Right lung (tissue), 5 donors: Measurements from ENCODE around the gene WNT6. TPM values are rescaled to one million over a fixed set of nuclear protein-coding genes. Genes with fewer than 3 reads are reported as not detected.

Experiments used
- DNase-seq, 2 donors: peaks; one replicate each; pipeline ENCODE4 v3.0.0-alpha.2; 2013
- polyA plus RNA-seq, 5 donors: library from polyadenylated mRNA; unstranded; fragments of 120-200 nt; gene quantifications; one replicate each; pipeline versions ENCODE4 v1.2.1 to v1.2.3, GENCODE V29; 2013; ENCODE audit warnings: inconsistent platforms in 1 of 5, low replicate concordance in 1 of 5; ENCODE audit not compliant: insufficient read length in 5 of 5, insufficient read depth in 1 of 5

The WNT6 gene
- polyA plus RNA-seq, 5 donors, result 0.10 TPM; not detected in 4

DNA sequence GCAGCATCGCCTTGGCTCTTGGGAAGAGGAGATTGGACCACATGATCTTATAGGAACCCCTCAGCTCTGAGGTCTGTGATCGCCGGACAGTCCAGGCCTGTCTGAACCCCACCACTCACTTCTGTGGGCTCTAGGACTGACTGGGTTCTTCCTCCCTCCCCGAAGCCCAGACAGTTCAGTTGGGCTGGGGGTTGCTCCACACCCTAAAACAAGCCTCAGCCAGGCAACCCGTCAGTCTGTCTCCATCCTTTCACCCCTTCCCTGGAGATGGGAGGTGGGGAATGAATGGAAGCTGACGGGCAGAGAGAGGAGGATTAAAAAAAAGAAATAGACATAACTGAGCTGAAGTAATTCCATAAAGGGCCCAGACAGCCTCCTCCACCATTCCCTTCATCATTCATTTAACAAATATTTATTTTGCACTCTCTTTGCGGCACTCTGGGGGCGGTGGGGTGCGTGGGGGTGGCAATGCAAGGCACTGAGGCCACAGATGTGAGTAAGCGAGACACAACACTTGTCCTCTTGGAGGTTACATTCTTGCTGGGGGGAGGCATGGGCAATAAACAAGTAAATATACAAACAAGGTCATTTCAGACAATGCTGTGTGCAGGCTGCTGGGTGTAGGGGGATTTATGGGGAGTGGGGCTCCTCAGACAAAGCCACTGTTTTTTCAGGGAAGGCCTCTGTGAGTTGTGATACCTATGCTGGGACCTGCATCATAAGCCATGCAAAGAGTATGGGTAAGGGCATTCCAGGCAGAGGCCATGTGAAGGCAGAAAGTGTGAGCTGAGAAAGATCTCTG, 33.9 kb downstream of the WNT6 start:
- DNase-seq, result no peak

DNA sequence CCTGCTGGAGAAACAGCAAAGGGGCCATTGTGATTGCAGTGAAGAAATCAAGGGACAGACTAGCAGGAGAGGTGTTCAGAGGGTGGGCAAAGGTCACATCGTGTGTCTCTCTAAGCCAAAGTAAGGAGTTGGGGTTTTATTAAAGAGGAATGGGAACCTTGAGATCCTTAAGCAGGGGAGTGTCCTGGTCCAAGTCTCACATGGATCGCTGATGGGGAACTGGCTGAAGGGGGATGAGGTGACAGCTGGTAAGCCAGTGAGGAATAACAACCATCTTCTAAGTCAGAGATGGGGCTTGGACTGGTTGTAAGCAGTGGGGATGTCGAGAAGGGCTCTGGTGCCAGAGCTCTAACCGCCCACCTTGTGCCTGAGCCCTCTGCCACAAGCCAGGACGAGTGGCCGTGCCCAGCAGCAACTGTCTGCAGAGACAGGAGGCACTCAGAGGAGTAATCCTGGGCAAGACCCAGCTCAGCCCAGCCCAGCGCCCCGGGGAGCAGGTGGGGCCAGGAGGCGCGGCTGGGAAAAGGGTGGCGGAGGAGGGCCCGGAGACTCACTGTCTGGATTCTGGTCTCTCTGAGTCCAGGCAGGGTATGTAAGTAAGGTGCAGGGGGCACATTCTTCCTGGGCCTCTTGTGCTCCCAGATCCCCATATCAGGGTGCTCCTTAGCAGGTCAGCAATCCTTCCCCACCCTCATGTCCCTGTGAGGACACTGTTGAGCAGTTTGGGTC, 34.7 kb downstream of the WNT6 start:
- no peak for DNase-seq

DNA sequence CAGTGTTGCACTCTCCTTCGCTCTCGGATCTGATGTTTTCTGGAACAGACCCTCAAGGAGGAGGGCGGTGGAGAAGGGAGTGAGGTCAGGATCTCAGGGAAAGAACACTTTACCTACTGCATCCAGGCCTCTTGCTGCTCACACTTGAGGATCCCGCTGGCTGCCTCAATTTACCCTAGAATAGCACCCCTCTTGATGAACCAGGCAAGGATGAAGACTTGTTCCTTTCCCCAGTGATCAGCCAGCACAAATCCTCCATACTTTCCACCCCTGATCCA, 35.2 kb downstream of the WNT6 start:
- DNase-seq, result no peak

DNA sequence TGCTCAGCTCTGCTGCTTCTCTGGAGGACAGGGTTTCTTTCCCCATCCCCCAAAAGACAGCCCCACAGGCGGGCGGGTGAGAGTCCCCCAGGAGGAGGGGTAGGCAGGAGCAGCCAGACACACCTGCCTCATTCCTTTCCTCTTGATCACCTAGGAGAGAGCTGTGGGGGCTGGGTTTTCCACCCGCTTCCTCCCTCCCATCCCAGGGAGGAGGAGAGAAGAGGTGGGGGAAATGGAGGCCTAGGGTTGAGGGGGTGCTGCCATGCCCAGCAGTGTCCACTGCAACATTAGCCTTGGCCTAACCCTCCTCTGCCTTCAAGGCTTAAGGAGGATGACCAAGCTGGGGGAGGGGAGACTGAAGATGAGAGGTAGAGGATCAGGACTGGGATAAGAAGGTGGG, 35.7 kb downstream of the WNT6 start:
- DNase-seq, result no peak

DNA sequence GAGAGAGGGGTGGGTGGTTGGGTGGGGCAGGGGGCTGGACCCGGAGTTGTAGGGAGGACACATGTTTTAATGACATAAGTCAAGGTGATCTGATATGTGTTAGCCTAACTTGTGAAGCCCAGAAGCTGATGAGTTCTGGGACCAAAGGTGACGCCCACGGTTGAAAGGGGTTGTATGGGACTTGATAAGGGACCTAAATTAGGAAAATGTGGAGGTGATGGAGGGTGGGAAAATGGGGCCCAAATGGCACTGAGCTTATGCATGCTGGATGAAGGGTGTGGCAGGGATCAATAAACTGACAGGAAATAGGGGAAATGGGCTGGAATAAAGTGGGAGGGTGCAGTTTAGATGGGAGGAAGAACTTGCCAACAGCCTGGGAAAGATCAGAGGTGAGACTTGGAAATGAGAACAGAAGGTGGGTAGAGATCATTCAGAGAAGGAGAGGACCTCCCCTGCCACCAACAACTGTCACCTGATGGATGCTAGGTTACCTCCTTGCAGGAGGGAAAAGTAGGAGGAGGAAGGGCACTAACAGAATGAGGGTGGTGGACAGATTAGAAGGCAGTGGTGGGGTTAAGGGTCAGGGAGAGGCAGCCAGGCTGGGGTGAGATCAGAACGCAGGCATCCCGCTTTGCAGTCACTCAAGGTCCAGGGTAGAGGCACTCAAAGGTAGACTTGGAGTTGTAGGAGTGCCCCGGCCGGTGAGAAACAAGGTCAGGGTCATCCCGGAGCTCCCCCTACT, 36.3 kb downstream of the WNT6 start:
- no peak for DNase-seq

DNA sequence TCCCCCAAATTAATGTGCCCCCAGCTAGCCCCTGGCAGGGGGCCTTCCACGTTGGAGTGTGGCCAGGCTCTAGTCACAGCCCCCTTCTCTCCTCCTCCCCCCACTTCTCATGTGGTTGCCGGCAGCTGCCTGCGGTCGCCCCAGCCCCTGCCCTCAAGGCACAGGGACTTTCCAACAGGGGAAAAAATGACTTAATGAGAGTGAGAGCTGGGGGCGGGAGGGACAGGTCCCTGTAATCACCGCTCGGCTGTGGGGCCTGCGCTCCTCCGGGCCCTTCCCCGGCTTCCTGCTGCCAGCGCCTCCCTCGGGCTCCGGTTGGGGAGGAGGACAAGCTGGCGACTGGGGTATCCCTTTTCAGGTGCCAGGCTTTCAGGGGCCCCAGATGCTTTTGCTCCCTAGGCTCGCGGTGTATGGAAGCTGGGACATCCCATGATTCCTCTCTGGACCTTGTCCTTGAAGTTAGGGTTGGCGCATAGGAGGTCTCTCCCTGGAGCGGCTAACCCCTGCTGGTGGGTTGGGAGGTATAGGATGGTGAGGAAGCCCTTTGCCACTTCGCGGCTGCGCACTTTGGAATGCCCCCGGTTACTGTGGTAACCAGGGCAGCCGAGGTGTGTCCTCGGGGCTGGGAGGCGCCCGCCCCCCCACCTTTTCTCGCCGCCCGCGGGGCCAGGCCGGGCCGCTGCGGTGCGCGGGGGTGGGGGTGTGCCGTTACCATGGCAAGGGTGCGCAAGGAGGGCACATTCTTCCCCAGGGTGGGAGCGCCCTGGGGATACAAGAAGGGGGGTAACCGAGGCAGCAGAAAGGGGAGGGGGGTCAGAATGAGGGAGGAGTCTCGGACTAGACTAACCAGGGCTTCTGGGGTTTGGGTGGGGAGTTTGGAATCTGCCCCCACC, 37.1 kb downstream of the WNT6 start:
- no peak for DNase-seq

DNA sequence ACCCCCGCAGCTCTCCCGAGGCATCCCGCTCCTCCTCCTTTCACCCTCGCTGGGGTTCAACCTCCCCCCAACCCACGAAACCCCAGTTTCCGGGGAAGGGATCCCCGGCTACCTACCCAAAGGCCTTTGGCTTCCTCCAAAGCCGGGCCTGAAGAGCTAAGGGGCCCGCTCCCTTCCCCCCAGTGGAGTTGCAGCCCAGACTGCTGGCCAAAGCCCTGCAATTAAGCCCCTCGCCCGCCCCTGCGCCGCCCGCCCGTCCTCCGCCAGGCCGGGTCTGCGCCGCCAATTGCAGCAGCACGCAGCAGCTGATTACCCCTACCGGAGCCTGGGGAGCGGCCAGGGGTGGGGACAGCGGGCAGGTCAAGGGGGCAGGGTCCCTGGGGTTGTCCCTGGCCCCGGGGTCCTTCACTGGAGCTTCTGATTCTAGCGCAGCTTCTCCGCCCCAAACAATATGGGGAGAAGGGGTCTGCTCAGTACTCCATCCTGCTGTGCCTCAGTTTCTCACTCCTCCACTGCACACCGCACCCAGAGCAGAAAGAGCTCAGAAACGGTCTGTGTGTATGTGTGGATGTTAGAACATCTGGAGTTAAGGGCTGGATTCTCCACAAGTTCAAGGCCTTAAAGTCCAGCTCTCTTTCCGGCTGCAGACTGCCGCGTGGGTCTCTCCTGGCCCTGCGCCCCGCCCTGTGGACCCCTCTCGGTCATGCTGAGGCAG, 37.9 kb downstream of the WNT6 start:
- DNase-seq, result no peak

DNA sequence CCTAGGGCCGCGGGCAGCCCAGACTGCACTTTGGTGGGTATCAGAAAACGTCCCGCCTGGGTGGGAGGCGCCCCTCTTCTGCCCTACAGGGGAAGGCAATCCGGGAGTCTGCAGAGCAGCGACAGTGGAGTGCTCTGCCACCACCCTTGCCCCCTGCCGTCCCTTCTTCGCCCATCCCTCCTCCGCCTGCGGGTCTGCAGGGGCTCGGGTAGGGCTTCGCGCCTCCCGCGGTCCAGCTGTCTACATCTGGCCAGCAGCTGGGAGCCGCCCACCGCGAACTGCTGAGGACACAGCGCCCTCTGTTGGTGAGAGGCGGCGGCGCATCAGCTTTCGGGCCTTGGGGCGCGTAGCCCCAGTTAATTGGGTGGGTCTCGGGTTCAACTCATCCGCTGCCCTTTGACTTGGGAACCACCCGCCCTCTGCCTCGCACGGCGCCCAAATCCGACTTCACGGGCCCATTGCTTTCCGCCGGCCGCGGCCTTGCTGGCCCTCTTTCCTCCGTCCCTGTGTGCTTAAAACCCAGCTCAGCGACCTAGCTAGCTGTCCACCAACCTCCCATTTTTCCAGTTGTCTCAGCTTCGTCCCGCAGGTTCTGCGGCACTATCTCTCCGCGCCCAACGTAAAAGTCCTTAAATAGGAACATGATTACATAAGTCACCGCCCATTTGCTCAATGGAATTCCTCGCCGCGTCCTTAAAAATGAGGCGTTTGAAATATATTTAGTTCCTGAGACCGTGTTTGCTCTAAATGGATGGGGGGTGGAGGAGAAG, 38.7 kb downstream of the WNT6 start:
- peak; percentile 66 to 72 for DNase-seq

DNA sequence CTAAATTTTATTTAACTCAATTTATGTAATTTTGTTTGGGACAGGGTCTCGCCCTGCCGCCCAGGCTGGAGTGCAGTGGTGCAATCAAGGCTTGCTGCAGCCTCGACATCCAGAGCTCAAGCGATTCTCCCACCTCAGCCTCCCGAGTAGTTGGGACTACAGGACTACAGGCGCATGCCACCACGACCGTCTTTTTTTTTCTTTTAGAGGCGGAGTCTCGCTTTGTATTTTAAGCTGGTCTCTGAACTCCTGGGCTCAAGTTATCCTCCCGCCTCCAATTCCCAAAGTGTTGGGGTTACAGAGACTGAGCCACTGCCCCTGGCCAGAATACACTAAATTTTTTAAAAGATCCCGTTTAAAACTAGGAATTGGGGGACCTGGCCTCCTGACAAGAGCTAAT, 39.5 kb downstream of the WNT6 start:
- no peak for DNase-seq

DNA sequence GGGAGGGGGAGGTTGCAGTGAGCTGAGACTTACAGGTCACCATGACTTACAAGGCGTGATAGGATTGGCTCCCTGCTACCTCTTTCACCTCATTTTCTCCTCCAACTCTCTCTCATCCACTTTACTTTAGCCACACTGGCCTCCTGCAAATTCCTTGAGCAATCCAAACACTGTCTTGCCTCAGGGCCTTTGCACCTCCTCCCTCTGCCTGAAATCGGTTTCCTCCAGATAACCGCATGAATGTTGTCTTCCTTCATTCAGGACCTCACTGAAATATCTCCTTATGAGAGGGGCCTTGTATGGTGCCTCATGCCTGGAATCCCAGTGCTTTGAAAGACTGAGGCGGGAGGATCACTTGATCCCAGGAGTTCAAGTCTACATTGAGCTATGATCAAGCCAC, 42.8 kb downstream of the WNT6 start:
- DNase-seq, result no peak

DNA sequence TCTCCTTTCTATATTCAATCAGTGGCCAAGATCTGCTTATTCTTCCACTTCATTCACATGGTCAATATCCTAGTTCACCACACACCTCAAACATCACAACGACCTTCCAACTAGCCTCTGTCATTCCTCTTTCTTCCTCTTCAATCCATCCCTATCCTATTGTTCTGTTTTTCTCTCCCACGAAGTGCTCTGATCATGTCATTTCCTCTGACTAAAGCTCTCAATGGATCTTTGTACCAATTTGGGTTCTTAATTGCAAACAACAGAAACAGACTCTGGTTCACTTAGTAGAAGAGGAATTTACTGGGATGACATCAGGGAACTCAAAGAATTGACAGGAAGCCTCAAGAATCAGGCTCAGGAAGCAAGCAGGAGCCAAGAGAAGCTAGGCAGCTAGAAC, 44.6 kb downstream of the WNT6 start:
- no peak for DNase-seq

DNA sequence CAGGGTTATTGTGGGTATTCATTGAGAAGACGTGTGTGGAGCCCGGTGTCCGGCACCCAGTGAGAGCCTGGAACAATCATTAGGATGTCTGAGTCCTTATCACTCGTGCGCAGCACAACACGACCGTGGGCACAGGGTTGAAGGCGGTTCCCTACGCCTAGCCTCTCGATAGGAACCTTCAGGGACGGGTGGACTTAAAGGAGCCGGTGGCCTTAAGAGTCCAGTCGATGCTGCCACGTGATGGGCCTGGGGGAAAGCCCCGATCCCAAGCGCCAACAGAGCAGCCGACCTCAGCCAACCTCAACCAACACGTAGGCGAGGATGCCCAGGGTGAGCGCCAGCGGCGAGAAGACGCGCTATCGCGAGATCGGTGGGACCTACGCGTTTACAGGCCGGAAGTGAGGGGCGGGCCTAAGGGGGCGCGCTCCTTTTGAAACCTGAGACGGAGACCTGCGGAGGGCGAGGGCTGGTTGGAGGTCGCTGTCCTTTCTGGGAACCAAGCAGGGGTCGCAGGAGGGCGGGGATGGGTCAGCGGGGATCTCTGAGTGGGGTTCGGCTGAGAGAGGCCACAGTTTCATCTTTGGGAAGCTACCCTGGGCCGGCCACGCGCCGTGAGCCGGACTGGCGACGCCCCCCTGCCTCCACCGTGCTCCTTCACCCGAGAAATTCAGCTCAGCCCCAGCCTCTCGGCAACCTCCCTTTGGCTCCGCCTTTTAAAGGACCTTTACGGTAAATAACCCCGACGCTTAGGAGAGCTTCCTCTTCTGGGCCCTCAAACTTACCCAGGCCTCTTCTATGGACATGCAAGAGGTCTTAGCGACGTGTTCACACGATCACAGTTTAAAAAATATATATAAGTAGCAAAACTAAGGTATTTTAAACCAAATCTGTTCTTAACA, 49.4 kb downstream of the WNT6 start:
- DNase-seq, result peak; percentile 83 to 87

DNA sequence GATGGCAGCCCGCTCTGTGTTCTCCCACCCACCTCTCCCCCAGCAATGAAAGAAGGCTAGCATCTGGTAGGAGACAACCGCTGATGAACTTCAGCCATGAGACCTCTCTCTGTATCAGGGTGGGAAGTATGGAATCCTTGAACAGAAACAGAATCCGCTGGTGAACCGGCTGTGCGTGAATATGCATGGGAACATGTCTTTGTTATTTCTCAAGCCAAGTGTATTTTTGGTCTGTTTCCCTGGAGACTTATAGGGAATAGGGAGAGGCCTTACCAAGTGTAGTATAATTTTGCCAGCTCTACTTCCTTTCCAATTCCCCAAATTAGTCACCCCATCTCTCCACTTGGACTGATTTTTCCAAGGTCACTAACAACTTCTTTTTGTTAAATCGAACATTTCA, 51.1 kb downstream of the WNT6 start:
- no peak for DNase-seq

DNA sequence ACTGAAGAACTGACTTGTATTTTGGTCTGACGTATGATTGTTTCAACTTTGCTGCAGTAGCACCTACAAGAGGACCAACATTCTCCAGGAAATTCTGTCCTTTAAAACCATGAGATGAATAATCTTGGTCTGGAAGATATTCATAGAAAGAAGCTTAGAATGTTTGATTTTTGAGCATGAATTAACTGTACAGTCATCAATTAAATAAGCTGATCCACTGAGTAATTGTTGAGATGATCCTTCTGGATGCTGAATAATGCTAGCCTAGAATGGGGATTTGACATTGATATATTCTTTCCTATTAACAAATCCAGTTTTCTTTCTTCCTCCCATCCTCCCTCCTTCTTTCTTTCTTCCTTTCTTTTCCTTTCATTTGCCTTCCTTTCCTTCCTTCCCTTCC, 60.9 kb downstream of the WNT6 start:
- no peak for DNase-seq

Other genes starting within 250 kb of the WNT6 start
- gene ZNF142, start 200.2 kb upstream of the WNT6 start, polyA plus RNA-seq, result 10 to 100 TPM; 14.2 to 18.9 (median 16.6) TPM
- gene BCS1L, start 200.1 kb upstream of the WNT6 start, polyA plus RNA-seq, result 10 to 100 TPM; 53.6 to 58.4 (median 55.1) TPM
- 10 to 100 TPM; 37.4 to 43.5 (median 42.1) TPM for gene RNF25, start 187.8 kb upstream of the WNT6 start, polyA plus RNA-seq
- gene STK36, start 187.7 kb upstream of the WNT6 start, polyA plus RNA-seq, result 100 to 1,000 TPM in 2 of 5 donors, 10 to 100 TPM in 3; 75.6 to 115 (median 88.2) TPM
- gene TTLL4, start 149.0 kb upstream of the WNT6 start, polyA plus RNA-seq, result 10 to 100 TPM; 31.0 to 48.5 (median 38.9) TPM
- 10 to 100 TPM; 22.7 to 32.0 (median 30.3) TPM for gene CYP27A1, start 77.7 kb upstream of the WNT6 start, polyA plus RNA-seq
- under 1 TPM in 2 of 5 donors, not detected in 3; 0.18 to 0.76 TPM for gene PRKAG3, start 28.0 kb upstream of the WNT6 start, polyA plus RNA-seq
- under 1 TPM in 4 of 5 donors, not detected in 1; 0.15 to 0.36 (median 0.25) TPM for gene WNT10A, start 21.0 kb downstream of the WNT6 start, polyA plus RNA-seq
- under 1 TPM; 0.09 to 0.28 (median 0.18) TPM for gene CDK5R2, start 99.9 kb downstream of the WNT6 start, polyA plus RNA-seq
- not detected for gene FEV, start 125.4 kb downstream of the WNT6 start, polyA plus RNA-seq
- not detected for gene CRYBA2, start 133.6 kb downstream of the WNT6 start, polyA plus RNA-seq
- 1 to 10 TPM in 4 of 5 donors, under 1 TPM in 1; 0.60 to 4.5 (median 3.1) TPM for gene CFAP65, start 181.7 kb downstream of the WNT6 start, polyA plus RNA-seq
- gene IHH, start 201.1 kb downstream of the WNT6 start, polyA plus RNA-seq, result 1 to 10 TPM; 1.2 to 3.7 (median 2.1) TPM